GM12878 (cell line): ENCODE measurements around the gene MEGF11. TPM values are rescaled to one million over a fixed set of nuclear protein-coding genes. Genes with fewer than 3 reads are reported as not detected.

Source experiments
- ATAC-seq: fragments of 200-7000 bp; cut with Tn5 transposase; 3 replicates; pipeline ENCODE4 v1.9.1; 2020; ENCODE audit warnings: mild to moderate bottlenecking, moderate library complexity
- BruUV-seq: library from RNA; stranded (reverse); fragments of 400-500 nt; replicated peaks from 2 replicates; lab custom pipeline; 2021; lab: Mats Ljungman, UMichigan
- CTCF ChIA-PET: fragments of 300-600 bp; sonication (Branson Sonifier 250); formaldehyde crosslinking; extraction: SDS; loops from one replicate; lab custom pipeline; 2021; ENCODE audit warnings: inconsistent platforms; lab: Yijun Ruan, JAX
- POLR2A ChIA-PET: fragments of 350-600 bp; formaldehyde crosslinking; extraction: SDS; loops from one replicate; lab custom pipeline; 2021; ENCODE audit warnings: inconsistent platforms; lab: Charles Lee
- RAD21 ChIA-PET: fragments of 300-600 bp; sonication (Branson Sonifier 250); formaldehyde crosslinking; loops from one replicate; lab custom pipeline; 2023; ENCODE audit warnings: antibody characterized with exemption; ENCODE audit not compliant: unreplicated experiment; lab: Charles Lee
- SMC1A ChIA-PET: fragments of 300-600 bp; sonication (Branson Sonifier 250); formaldehyde crosslinking; loops from one replicate; lab custom pipeline; 2023; ENCODE audit not compliant: unreplicated experiment, uncharacterized antibody; lab: Charles Lee
- DNase-seq: peaks from one replicate; pipeline ENCODE4 v3.0.0-alpha.2; 2011; ENCODE audit warnings: low read depth, low spot score
- FAIRE-seq: peaks from 3 replicates; lab custom pipeline; 2011; peaks lifted over from hg19 to GRCh38; lab: Jason Lieb, UNC
- H2AFZ ChIP-seq: 2 replicates; pipeline ENCODE4 v1.6.0; 2011; ENCODE audit warnings: low read depth, low read length, control low read depth; ENCODE audit not compliant: control insufficient read depth
- H3K27ac ChIP-seq: 2 replicates; pipeline ENCODE4 v1.5.1; 2011; ENCODE audit warnings: control low read depth; ENCODE audit not compliant: control insufficient read depth, insufficient read depth
- H3K27me3 ChIP-seq, 2 experiments: replicated peaks in 1 of 2; 2 replicates each; pipeline versions ENCODE4 v1.6.0 to v1.6.1; 2011; ENCODE audit warnings: low read length in 1 of 2; ENCODE audit not compliant: control insufficient read depth in 2 of 2, insufficient read depth in 2 of 2
- H3K36me3 ChIP-seq, 2 experiments: 2 replicates each; pipeline ENCODE4 v1.5.1; 2011; ENCODE audit warnings: low read length in 1 of 2; ENCODE audit not compliant: control insufficient read depth in 2 of 2, insufficient read depth in 2 of 2
- H3K4me1 ChIP-seq: 2 replicates; pipeline ENCODE4 v1.6.1; 2011; ENCODE audit warnings: mild to moderate bottlenecking, low read length, moderate library complexity, mixed read lengths; ENCODE audit not compliant: control insufficient read depth, insufficient read depth
- H3K4me2 ChIP-seq: 2 replicates; pipeline ENCODE4 v1.6.0; 2011; ENCODE audit warnings: control low read depth; ENCODE audit not compliant: control insufficient read depth, insufficient read depth
- H3K4me3 ChIP-seq: fragments of 200-600 bp; sonication (generic); 2 replicates; pipeline ENCODE4 v1.5.1; 2016
- H3K79me2 ChIP-seq: 2 replicates; pipeline ENCODE4 v1.6.0; 2011; ENCODE audit warnings: low read length; ENCODE audit not compliant: control insufficient read depth, insufficient read depth
- H3K9ac ChIP-seq: 2 replicates; pipeline ENCODE4 v1.8.0; 2011; ENCODE audit warnings: low read length, control low read depth, mixed read lengths; ENCODE audit not compliant: control insufficient read depth, insufficient read depth
- H3K9me3 ChIP-seq: replicated peaks from 3 replicates; pipeline ENCODE4 v1.5.1; 2011; ENCODE audit warnings: mild to moderate bottlenecking, low read length; ENCODE audit not compliant: control insufficient read depth, insufficient read depth
- H4K20me1 ChIP-seq: 2 replicates; pipeline ENCODE4 v1.6.0; 2011; ENCODE audit not compliant: control insufficient read depth, insufficient read depth
- BCL11A ChIP-seq: IDR thresholded peaks from 2 replicates; pipeline ENCODE4 v1.6.1; 2011; ENCODE audit warnings: low read depth, low read length
- FOS ChIP-seq: IDR thresholded peaks from 3 replicates; pipeline ENCODE4 v1.6.1; 2011; ENCODE audit warnings: borderline replicate concordance; ENCODE audit not compliant: insufficient read length; ENCODE audit errors: extremely low read depth
- FOXM1 ChIP-seq: IDR thresholded peaks from 2 replicates; pipeline ENCODE4 v1.6.1; 2012; ENCODE audit warnings: low read depth, mild to moderate bottlenecking, inconsistent platforms, low read length, moderate library complexity
- GABPA ChIP-seq: IDR thresholded peaks from 2 replicates; pipeline ENCODE4 v1.6.1; 2014; ENCODE audit warnings: antibody characterized with exemption, low read depth, mild to moderate bottlenecking, inconsistent platforms
- RAD51 ChIP-seq: fragments of 450-650 bp; IDR thresholded peaks from 2 replicates; pipeline ENCODE4 v1.6.1; 2016; ENCODE audit warnings: moderate library complexity, mild to moderate bottlenecking, inconsistent platforms
- ZSCAN29 ChIP-seq: fragments of 450-650 bp; IDR thresholded peaks from 2 replicates; pipeline ENCODE4 v1.6.1; 2017; ENCODE audit warnings: mild to moderate bottlenecking, moderate library complexity
- WGBS: methylation state at CpG from one replicate; pipeline ENCODE4 v1.1.6; 2016; ENCODE audit warnings: low lambda C conversion rate; ENCODE audit not compliant: insufficient replicate concordance, insufficient coverage; ENCODE audit errors: missing lambda C conversion rate; 5-methylcytosine and 5-hydroxymethylcytosine counted together
- in situ Hi-C: fragments of 300-500 bp; cut with MboI; formaldehyde crosslinking; loops from 9 replicates; pipeline ENCODE4 v1.14.3; 2018; ENCODE audit warnings: mixed read lengths
- intact Hi-C: fragments of 100-400 bp; cut with micrococcal nuclease; formaldehyde crosslinking; loops from one replicate; pipeline ENCODE4 v1.14.2; 2022; ENCODE audit not compliant: unreplicated experiment
- polyA plus RNA-seq, 11 experiments: library from polyadenylated mRNA; depleted of rRNA in 4 of 11; unstranded in 6 of 11; stranded (reverse) in 5 of 11; fragments of >200 nt; fragmentation: Nextera tagmentation in 4 of 11; fragmentation: Illumina TruSeq in 1 of 11; extraction: Ambion mirVana in 4 of 11; extraction: Trizol in 1 of 11; gene quantifications; 1 replicate in 1 of 11; 2 replicates in 10 of 11; pipeline versions ENCODE4 v1.2.1 to v1.2.3, GENCODE V29; 2011 to 2016; ENCODE audit warnings: inconsistent platforms in 2 of 11, missing spikeins in 2 of 11, low read depth in 1 of 11
- total RNA-seq, 4 experiments: library from RNA; depleted of rRNA in 3 of 4; stranded (reverse); fragments of >200 nt in 3 of 4; fragmentation: Illumina TruSeq in 1 of 4; extraction: Trizol in 1 of 4; gene quantifications; 2 replicates each; pipeline versions ENCODE4 v1.2.1 to v1.2.3, GENCODE V29; 2013 to 2021
- TF ChIP-seq, protein P1 (sequence below): IDR thresholded peaks from 2 replicates; pipeline ENCODE4 v1.6.1; 2012; ENCODE audit warnings: improper control_type of control experiment, low read depth, low read length; ENCODE audit not compliant: insufficient replicate concordance
- TF ChIP-seq, protein P2 (sequence below): IDR thresholded peaks from 2 replicates; pipeline ENCODE4 v1.6.1; 2012; ENCODE audit warnings: low read length, inconsistent platforms
- TF ChIP-seq, protein P3 (sequence below): fragments of 450-650 bp; IDR thresholded peaks from 2 replicates; pipeline ENCODE4 v1.6.1; 2014; ENCODE audit warnings: mild to moderate bottlenecking

MEGF11 gene
- total and polyA plus RNA-seq, 10 of the 15 experiments (the other 5 are each of a cell fraction or from before 2014, with no cell fraction given): 0.03 to 1.7 (median 0.49) TPM

DNA sequence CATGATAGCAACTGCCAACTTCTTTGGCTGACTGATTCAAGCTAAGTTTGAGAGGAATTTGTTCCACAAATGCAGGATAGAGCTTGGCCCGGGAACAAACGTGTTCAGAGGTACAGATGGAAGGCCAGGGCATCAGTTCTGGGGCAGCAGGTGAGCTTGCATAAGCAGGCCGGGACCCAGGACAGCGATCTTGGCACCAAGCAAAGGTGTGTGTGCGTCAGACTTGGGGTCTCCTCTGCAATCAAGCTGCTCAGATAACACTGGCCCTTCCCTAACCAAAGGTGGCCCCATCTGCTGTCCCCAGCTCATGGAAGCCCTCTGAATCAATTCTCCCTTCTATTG is 155.6 kb downstream of the MEGF11 start:
- H4K20me1 ChIP-seq: no peaks in the 10 kb centered on the region
- no peak for FAIRE-seq
- DNase-seq: no peak
- no peak overlapping the region for H3K27ac ChIP-seq
- H3K27me3 ChIP-seq: peaks cover 2% of the 10 kb centered on the region in 2 experiments; a peak in 3 of 4 replicates
- H3K4me3 ChIP-seq: no peak overlapping the region
- no peaks in the 10 kb centered on the region for H3K36me3 ChIP-seq
- no peak for TF ChIP-seq ZSCAN29
- TF ChIP-seq GABPA: no peak
- no peak for TF ChIP-seq BCL11A
- TF ChIP-seq, protein P1, sequence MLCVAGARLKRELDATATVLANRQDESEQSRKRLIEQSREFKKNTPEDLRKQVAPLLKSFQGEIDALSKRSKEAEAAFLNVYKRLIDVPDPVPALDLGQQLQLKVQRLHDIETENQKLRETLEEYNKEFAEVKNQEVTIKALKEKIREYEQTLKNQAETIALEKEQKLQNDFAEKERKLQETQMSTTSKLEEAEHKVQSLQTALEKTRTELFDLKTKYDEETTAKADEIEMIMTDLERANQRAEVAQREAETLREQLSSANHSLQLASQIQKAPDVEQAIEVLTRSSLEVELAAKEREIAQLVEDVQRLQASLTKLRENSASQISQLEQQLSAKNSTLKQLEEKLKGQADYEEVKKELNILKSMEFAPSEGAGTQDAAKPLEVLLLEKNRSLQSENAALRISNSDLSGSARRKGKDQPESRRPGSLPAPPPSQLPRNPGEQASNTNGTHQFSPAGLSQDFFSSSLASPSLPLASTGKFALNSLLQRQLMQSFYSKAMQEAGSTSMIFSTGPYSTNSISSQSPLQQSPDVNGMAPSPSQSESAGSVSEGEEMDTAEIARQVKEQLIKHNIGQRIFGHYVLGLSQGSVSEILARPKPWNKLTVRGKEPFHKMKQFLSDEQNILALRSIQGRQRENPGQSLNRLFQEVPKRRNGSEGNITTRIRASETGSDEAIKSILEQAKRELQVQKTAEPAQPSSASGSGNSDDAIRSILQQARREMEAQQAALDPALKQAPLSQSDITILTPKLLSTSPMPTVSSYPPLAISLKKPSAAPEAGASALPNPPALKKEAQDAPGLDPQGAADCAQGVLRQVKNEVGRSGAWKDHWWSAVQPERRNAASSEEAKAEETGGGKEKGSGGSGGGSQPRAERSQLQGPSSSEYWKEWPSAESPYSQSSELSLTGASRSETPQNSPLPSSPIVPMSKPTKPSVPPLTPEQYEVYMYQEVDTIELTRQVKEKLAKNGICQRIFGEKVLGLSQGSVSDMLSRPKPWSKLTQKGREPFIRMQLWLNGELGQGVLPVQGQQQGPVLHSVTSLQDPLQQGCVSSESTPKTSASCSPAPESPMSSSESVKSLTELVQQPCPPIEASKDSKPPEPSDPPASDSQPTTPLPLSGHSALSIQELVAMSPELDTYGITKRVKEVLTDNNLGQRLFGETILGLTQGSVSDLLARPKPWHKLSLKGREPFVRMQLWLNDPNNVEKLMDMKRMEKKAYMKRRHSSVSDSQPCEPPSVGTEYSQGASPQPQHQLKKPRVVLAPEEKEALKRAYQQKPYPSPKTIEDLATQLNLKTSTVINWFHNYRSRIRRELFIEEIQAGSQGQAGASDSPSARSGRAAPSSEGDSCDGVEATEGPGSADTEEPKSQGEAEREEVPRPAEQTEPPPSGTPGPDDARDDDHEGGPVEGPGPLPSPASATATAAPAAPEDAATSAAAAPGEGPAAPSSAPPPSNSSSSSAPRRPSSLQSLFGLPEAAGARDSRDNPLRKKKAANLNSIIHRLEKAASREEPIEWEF: no peak
- no peak for TF ChIP-seq FOXM1
- TF ChIP-seq, protein P2, sequence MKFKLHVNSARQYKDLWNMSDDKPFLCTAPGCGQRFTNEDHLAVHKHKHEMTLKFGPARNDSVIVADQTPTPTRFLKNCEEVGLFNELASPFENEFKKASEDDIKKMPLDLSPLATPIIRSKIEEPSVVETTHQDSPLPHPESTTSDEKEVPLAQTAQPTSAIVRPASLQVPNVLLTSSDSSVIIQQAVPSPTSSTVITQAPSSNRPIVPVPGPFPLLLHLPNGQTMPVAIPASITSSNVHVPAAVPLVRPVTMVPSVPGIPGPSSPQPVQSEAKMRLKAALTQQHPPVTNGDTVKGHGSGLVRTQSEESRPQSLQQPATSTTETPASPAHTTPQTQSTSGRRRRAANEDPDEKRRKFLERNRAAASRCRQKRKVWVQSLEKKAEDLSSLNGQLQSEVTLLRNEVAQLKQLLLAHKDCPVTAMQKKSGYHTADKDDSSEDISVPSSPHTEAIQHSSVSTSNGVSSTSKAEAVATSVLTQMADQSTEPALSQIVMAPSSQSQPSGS: no peak
- TF ChIP-seq FOS: no peak
- no peak for TF ChIP-seq RAD51
- TF ChIP-seq, protein P3, sequence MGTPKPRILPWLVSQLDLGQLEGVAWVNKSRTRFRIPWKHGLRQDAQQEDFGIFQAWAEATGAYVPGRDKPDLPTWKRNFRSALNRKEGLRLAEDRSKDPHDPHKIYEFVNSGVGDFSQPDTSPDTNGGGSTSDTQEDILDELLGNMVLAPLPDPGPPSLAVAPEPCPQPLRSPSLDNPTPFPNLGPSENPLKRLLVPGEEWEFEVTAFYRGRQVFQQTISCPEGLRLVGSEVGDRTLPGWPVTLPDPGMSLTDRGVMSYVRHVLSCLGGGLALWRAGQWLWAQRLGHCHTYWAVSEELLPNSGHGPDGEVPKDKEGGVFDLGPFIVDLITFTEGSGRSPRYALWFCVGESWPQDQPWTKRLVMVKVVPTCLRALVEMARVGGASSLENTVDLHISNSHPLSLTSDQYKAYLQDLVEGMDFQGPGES: no peak
- TF ChIP-seq, all 136 proteins: peak for 0
- ChIA-PET CTCF (no interaction called here), RAD21 (interaction anchor here (1.0 kb wide), 1 partner anchor 47 kb away, joined by 3 read pairs; no protein-coding TSS in a partner anchor), SMC1A (interaction anchor here (0.6 to 1.1 kb wide), 3 partner anchors 29 to 88 kb away, joined by 3 read pairs; no protein-coding TSS in a partner anchor), POLR2A (no interaction called here)
- no TSS peak for BruUV-seq
- Histone ChIP-seq H3K9me3 (no peaks in the 10 kb centered on the region), H3K4me1 (no peaks in the 10 kb centered on the region), H2AFZ (no peak overlapping the region), H3K79me2 (no peaks in the 10 kb centered on the region), H3K9ac (no peak overlapping the region), H3K4me2 (no peak overlapping the region)
- WGBS: 4% methylated on average over 5 of the region's 5 CpGs
- in situ Hi-C loops: no loop called here
- intact Hi-C loops: no loop called here
- no peak for ATAC-seq
